ENCODE results near the gene SMIM1.
A peak's percentile ranks its signal among the peaks of the same experiment; 100 is the strongest.

The SMIM1 gene

GRCh38 chr1:3771108-3772026 is 1.2 kb upstream of the SMIM1 start:
- DNase-seq (ENCODE audit: low spot score): no peak
- no peak for TF ChIP-seq CTCF (IDR thresholded peaks at IDR 0.05; ENCODE audit: borderline replicate concordance, control extremely low read depth, extremely low read depth, insufficient read depth, missing control alignments)
- in situ Hi-C loops (cut with MboI; ENCODE audit: low sequenced_read_pairs, unreplicated experiment): no loop called here

- peak; percentile 100 for DNase-seq (ENCODE audit: low spot score)
- in situ Hi-C loops (cut with MboI; ENCODE audit: low sequenced_read_pairs, unreplicated experiment): no loop called here
- TF ChIP-seq CTCF (IDR thresholded peaks at IDR 0.05; ENCODE audit: borderline replicate concordance, control extremely low read depth, extremely low read depth, insufficient read depth, missing control alignments): no peak
These were observed 378 bp upstream of the SMIM1 start for GRCh38 chr1:3772027-3772714.

GRCh38 chr1:3773572-3774275 is 1.2 kb downstream of the SMIM1 start:
- in situ Hi-C loops (cut with MboI; ENCODE audit: low sequenced_read_pairs, unreplicated experiment): no loop called here
- DNase-seq (ENCODE audit: low spot score): no peak

GRCh38 chr1:3774276-3774945 is 1.9 kb downstream of the SMIM1 start:
- TF ChIP-seq CTCF (IDR thresholded peaks at IDR 0.05; ENCODE audit: borderline replicate concordance, control extremely low read depth, extremely low read depth, insufficient read depth, missing control alignments): no peak
- in situ Hi-C loops (cut with MboI; ENCODE audit: low sequenced_read_pairs, unreplicated experiment): no loop called here
- no peak for DNase-seq (ENCODE audit: low spot score)

More at GRCh38 chr1:3773572-3774275, 1.2 kb downstream of the SMIM1 start:
- no peak for TF ChIP-seq CTCF (IDR thresholded peaks at IDR 0.05; ENCODE audit: borderline replicate concordance, control extremely low read depth, extremely low read depth, insufficient read depth, missing control alignments)

GRCh38 chr1:3774946-3775489 is 2.5 kb downstream of the SMIM1 start:
- no peak for TF ChIP-seq CTCF (IDR thresholded peaks at IDR 0.05; ENCODE audit: borderline replicate concordance, control extremely low read depth, extremely low read depth, insufficient read depth, missing control alignments)
- DNase-seq (ENCODE audit: low spot score): no peak
- in situ Hi-C loops (cut with MboI; ENCODE audit: low sequenced_read_pairs, unreplicated experiment): no loop called here
